ENCODE data around the gene LTBP1. TPM values are rescaled to one million over a fixed set of nuclear protein-coding genes. Genes with fewer than 3 reads are reported as not detected.
"Not testable (repeated sequence)": the region's sequence is repeated elsewhere in the genome, so short reads cannot be mapped to it uniquely, and the experiment has no call there.

LTBP1 gene
- polyA plus RNA-seq, 4 donors: 74.7 to 83.5 (median 82.8) TPM

DNA sequence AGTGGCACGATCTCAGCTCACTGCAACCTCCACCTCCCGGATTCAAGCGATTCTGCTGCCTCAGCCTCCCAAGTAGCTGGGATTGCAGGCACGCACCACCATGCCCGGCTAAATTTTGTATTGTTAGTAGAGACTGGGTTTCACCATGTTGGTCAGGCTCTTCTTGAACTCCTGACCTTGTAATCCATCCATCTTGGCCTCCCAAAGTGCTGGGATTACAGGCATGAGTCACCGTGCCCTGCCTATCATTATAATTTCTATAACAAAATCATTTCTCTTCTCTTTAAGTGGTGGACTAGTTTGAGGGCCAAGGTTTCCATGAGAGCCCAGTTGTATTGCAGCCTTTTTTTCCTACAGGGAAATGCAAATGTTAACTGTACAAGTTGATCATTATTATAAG, 442.9 kb downstream of the LTBP1 start:
- not testable (repeated sequence) for DNase-seq (ENCODE audit: low read depth in 4 of 4, low spot score in 3 of 4)

DNA sequence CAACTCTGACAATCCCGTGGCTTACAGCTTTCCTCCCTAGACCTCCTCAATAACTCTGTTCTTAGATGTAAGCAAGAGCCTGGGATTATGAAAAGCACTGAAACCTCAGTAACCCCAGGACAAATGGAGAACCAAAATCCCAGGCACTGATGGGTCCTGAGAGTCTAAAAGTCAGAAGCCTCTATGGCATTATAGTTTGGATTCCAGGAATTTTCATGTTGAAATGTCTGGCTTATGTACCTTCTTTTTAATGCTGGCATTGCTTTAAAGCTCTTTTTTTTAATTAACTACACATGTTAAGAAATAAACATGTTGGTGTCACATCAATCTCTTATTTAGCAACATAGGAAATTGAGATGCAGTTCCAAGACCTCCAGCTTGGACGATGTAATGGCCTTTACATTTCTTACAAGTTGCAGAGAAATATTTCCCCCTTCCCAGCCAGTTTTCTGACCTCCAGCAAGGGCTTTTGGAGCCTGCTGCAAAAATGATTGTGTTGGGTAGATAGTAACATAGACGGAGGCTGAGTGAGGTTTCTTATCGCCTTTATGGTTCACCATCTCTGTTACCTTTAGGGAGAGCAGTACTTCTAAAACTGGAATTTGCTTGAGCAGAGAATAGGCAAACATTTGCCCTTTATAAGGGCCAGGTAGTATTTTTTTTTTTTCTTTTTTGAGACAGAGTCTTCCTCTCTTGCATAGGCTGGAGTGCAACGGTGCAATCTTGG, 444.9 kb downstream of the LTBP1 start:
- no peak for DNase-seq (ENCODE audit: low read depth in 4 of 4, low spot score in 3 of 4)

DNA sequence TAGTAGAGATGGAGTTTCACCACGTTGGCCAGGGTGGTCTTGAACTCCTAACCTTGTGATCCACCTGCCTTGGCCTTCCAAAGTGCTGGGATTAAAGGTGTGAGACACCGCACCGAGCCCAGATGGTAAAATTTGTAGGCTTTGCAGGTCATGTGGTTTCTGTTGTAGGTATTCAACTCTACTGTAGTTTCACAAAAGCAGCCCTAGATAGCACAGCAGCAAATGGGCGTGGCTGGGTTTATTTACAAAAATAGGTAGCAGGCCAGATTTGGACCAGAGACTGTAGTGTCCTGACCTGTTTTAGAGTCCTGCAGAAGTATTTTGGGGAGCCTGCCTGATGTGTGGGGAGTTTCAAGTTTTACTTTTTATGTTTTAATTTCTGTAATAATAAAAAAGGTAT, 445.6 kb downstream of the LTBP1 start:
- no peak for DNase-seq (ENCODE audit: low read depth in 4 of 4, low spot score in 3 of 4)

DNA sequence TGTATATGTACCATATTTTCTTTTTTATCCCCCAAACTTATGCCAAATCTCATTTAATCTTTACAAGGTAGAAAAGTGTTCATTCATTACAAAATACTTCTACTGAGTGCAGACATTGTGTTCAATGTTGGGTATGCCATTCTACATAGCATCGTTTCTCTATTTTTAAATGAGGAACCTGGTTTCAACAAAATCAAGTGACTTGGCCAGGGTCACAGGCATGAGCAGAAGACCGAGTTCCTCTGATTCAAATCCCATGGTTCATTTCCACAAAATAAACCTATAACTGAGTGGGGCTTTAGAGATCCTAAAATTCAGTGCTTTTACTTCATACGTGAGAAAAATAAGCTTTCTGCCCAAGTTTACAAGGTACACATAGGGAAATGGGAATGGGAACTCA, 448.3 kb downstream of the LTBP1 start:
- DNase-seq (ENCODE audit: low read depth in 4 of 4, low spot score in 3 of 4): no peak

- no peak for DNase-seq (ENCODE audit: low read depth in 4 of 4, low spot score in 3 of 4)
Observed at GRCh38 chr2:33395655-33396249, 449.0 kb downstream of the LTBP1 start.

DNA sequence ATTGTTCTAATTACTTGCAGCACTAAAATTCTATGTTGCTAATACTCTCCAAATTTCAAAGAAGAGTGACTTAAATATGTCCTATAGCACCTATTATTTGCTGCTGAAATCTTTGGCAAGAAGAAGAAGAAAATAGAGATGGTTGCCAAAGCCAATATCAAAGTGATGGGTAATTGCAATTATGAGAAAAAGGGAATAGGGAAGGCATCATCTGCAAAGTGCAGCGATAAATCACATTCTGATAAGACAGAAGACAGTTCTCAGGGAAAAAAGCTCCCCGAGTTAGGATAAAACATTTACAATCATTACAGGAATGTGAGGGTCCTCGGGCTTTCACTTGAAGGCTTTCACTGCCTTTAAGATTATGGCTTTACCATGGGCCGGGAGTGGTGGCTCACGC, 457.6 kb downstream of the LTBP1 start:
- no peak for DNase-seq (ENCODE audit: low read depth in 4 of 4, low spot score in 3 of 4)

DNA sequence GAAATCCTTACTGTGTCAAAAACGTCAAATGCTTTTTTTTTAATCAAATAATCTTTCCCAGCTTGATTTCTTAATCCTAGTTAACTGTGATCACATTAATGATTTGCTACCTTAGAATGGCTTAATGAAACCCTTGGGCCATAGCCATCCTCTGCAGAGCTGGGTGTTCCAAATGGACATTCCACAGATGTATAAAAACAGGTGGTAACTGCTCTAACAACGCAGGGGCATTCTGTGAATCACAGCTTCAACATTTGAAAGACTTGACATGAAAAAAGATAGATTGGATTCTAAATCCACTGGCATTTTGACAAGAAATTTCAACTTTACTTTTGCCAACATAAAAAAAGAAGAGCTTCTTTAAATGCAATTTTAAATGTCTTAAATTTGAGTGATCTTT, 459.9 kb downstream of the LTBP1 start:
- DNase-seq (ENCODE audit: low read depth in 4 of 4, low spot score in 3 of 4): no peak

- no peak for DNase-seq (ENCODE audit: low read depth in 4 of 4, low spot score in 3 of 4)
Observed at GRCh38 chr2:33408109-33408508, 461.4 kb downstream of the LTBP1 start.

DNA sequence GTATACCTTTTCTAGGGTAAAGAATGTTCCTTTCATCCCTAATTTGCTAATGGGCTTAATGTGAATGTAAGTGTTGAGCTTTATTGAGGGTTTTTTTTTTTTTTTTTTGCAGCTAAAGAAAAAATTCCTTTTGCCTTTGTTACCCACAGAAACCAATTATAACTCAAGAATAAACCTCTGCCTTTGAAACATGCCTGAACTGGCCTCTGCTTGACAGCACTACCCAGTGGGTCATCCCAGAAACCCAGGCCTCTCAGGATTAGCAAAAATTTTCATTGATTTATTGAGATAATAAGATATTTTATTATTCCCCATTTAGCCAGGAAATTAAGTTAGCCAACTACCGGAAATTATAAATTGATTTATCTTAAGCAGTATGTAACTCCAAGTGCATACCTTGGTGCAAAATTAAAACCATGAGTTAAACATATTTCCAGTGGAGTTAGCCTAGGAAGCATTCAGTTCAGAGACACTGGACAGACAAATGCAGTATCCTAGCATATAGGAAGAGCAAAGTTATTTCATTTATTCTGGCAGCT, 462.7 kb downstream of the LTBP1 start:
- DNase-seq (ENCODE audit: low read depth in 4 of 4, low spot score in 3 of 4): no peak

DNA sequence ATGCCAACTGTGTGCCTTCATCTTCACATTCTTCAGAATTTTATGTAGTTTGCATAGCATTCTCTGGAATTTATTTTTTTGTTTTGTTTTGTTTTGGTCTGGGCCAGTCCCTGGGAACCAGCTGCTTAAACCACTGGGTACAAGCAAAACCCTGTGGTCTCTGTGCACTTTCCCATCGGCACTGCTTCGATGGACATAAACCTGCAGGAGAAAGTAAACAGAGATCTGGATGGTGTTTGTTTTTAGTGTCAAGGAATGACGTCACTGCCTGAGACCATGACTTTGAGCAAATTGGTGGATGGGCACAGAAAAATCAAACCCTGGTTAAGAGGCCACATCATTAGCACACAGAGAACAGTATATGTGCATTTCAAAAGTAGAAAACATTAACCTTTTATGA, 465.0 kb downstream of the LTBP1 start:
- DNase-seq (ENCODE audit: low read depth in 4 of 4, low spot score in 3 of 4): no peak

DNA sequence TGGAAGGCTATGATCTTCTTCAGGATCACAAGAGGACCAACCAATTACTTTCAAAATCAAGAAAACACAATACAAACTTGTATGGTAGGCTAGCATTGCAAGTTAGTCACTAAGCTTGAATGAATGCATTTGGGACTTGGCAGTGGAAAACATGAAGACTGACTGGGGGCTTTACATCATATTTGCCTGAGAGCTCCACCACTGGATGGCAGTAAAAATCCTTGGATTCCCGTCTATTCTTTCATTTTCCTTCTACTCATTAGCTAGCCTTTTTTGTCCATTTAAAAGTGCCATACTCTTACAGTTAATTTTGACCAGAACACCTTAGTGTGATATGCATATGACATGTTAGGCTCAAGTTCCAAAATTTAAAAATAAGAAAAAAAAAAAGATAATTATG, 466.2 kb downstream of the LTBP1 start:
- DNase-seq (ENCODE audit: low read depth in 4 of 4, low spot score in 3 of 4): no peak

DNA sequence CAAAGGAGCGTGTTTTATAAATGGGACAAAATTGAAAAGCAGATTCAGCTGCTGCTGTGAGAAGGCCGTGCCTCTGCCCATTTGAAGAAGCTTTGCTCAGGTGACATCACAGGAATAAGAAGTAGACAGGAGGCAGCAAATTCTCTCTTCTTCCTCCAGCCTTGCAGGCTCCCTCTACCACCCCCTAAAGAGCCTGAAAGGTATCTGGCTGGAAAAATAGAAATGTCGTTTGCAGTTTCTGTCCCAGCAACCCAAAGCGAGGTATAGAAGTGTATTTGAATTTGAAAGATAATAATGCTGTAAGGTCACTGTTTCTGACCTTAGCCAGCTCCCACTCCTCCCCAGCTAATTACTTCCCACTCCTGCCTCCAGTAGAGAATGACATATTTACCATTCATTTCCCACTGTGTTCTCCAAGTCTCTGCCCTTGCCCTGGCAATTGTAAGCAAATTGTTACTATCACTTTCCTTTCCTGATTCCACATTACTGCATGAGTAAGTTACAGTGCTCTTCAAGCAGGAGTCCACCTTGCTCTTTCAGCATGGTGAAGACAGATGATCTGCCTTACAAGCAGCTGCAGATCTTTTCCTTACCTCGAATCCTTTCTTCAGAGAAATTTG, 472.9 kb downstream of the LTBP1 start:
- no peak for DNase-seq (ENCODE audit: low read depth in 4 of 4, low spot score in 3 of 4)

DNA sequence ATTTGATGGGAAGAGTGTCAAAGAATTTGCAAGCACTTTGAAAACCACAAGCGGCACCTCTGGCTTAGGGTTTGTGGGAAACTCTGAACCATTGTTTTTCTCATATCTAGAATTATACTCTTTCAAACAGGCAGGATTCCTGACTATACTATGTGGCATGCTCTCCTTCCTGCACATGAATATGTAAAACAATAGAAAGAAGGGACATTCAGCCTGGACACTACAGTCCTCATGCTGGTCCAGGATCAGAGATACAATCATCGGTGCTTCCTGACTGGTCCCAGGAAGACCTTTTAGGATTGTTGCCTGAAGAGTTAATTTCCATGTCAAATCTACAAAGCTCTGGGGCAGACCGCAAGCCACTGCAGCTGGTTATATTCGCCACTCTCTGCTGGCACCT, 474.0 kb downstream of the LTBP1 start:
- DNase-seq (ENCODE audit: low read depth in 4 of 4, low spot score in 3 of 4): no peak

- DNase-seq (ENCODE audit: low read depth in 4 of 4, low spot score in 3 of 4): no peak
Observed at GRCh38 chr2:33421820-33422219, 475.1 kb downstream of the LTBP1 start.

- no peak for DNase-seq (ENCODE audit: low read depth in 4 of 4, low spot score in 3 of 4)
Observed at GRCh38 chr2:33425161-33425560, 478.4 kb downstream of the LTBP1 start.

DNA sequence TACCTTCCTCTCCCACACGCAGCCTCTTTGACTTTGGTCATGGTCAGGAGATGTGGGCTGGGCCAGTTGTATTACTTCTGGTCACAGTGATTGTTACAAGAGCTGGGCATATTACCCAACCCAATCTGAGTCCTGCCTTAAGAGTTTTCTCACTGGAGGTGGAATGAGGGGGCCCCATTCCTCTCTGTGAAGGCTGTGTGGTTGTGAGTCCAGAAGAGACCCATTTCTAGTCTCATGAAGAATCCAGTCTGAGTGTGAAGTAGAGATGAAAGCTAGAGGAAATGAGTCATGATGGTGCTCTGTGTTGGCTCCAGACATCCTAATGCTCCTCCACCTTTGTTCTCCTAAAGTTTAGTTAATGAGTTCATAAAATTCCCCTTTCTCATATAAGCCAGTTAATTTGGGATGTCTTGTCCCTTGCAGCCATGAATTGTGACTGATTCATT, 478.9 kb downstream of the LTBP1 start:
- DNase-seq (ENCODE audit: low read depth in 4 of 4, low spot score in 3 of 4): no peak

DNA sequence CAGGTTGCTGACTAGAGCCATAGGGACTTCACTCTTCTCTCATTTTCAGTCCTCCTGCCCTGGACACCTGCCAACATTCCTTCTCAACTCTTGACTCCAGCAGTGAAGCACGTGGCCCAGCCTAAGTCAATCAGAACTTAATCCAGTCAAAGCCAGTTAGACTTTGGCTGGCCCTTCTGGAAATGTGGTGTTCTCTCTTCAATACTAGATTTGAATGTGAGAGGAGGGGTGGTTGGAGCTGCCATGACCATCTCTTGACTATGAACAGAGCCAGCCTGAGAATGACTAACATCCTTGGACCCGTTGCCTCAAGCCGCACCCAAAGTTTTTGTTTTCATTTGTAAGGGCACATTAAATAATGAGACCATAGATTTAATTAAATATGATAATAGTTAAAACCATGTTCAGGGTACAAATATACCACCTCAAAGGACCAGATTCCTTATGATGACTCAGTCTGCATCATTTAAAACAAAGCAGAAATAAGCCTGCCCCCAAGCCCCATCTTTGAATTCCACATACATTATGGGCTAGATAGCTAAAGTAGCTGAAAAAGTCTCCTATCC, 480.0 kb downstream of the LTBP1 start:
- DNase-seq (ENCODE audit: low read depth in 4 of 4, low spot score in 3 of 4): no peak

- no peak for DNase-seq (ENCODE audit: low read depth in 4 of 4, low spot score in 3 of 4)
Observed at GRCh38 chr2:33430077-33430476, 483.3 kb downstream of the LTBP1 start.

- DNase-seq (ENCODE audit: low read depth in 4 of 4, low spot score in 3 of 4): no peak
Observed at GRCh38 chr2:33430856-33431255, 484.1 kb downstream of the LTBP1 start.

DNA sequence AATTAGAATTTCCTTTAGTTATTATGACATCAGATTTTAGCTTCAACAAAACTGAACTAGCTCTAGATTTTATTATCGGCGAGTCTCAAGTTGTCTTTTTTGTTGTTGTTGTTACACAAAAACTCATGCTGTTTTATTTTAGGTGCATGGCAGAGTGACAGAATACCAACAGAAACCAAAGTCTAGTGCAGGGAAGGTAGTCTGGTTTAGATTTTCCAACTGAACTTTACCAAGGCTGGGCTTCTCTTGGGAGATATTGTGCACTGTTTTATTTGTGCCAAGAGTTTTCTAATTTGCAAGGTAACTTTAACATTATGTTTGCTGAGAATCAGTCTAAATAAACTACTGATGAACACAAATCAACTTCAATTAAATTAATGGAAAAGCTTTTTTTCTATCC, 486.1 kb downstream of the LTBP1 start:
- no peak for DNase-seq (ENCODE audit: low read depth in 4 of 4, low spot score in 3 of 4)
